Astrocyte of the spinal cord (primary cell): Measurements from ENCODE around the gene C19orf12.

Source experiments
- DNase-seq: peaks from one replicate; pipeline ENCODE4 v3.0.0; 2011; ENCODE audit warnings: low read depth, low spot score
- H3K4me3 ChIP-seq: 2 replicates; pipeline ENCODE4 v1.5.1; 2011; ENCODE audit warnings: low read depth, mild to moderate bottlenecking, low read length, moderate library complexity
- in situ Hi-C: cut with HindIII; loops from 2 replicates; pipeline ENCODE4 v1.10.0; 2017; ENCODE audit warnings: low sequenced_read_pairs
- TF ChIP-seq, protein P1 (sequence below): IDR thresholded peaks from 2 replicates; pipeline ENCODE4 v1.5.1; 2012; ENCODE audit warnings: low read depth, mild to moderate bottlenecking, low read length, inconsistent platforms

The C19orf12 gene

DNA sequence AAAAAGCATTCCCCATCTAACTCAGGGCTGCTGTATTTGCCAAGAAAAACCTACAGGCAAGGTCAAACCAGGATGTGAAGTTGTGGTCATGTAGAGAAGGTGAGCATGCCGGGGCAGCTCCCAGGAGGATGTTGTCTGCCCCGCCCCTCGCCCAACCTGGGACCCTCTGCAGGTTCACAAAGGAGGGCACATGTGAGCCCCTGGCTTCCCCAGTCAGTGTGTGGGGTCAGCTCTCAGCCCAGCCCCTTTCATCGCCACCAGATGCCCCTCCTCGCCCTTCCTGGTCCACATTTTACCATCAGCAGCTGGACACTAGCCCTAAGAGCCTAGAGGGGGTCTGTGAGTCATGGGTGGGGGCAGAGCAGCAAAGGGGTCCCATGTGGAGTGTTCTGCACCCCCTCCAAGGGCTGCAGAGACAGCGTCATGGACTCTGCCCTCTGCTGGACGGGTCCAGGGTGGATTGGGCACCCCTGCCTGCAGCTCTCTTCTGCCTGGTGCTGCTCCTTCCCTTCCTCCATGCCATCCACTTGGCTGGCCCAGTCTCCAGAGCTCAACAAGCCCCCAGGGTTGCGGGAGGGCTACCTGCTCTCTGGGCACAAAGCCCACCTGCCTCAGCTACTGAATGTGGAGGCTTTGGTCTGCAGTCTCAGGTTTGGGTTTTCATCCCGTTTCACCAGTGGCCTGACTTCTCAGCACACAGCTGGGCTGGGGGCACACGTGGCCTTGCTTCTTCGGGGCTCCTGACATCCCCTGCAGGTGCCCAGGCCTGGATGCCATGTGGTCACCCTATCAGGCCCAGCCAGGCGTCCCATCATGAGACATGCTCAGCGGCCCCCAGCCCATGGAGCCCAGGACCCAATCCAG, 46.1 kb downstream of the C19orf12 start:
- DNase-seq, result no peak
- H3K4me3 ChIP-seq, result no peak overlapping the region
- in situ Hi-C loops, result no loop called here
- TF ChIP-seq, protein P1, sequence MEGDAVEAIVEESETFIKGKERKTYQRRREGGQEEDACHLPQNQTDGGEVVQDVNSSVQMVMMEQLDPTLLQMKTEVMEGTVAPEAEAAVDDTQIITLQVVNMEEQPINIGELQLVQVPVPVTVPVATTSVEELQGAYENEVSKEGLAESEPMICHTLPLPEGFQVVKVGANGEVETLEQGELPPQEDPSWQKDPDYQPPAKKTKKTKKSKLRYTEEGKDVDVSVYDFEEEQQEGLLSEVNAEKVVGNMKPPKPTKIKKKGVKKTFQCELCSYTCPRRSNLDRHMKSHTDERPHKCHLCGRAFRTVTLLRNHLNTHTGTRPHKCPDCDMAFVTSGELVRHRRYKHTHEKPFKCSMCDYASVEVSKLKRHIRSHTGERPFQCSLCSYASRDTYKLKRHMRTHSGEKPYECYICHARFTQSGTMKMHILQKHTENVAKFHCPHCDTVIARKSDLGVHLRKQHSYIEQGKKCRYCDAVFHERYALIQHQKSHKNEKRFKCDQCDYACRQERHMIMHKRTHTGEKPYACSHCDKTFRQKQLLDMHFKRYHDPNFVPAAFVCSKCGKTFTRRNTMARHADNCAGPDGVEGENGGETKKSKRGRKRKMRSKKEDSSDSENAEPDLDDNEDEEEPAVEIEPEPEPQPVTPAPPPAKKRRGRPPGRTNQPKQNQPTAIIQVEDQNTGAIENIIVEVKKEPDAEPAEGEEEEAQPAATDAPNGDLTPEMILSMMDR, result peak; percentile 32

DNA sequence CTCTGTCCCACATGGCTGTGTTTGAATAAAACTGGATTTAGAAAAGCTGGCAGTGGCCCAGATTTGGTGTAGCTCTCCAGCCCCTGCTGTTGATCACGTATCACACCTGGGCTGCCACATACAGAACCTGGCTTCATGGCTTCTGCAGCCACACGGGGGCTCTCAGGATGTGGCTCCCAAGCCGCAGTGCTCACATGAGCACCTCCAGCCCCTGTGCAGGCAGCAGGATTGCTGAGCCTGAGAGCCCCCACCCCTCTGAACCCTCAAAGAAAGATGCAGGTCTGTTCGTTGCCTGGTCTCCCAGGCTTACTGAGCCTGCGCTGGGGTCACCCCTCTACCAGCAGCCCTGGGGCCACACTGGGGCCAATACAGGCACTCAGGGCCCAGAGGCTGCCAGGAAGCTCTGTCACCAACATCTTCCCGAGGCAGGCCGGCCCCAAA, 47.1 kb downstream of the C19orf12 start:
- TF ChIP-seq, protein P1, result no peak
- H3K4me3 ChIP-seq, result no peak overlapping the region
- DNase-seq, result no peak
- in situ Hi-C loops, result no loop called here

DNA sequence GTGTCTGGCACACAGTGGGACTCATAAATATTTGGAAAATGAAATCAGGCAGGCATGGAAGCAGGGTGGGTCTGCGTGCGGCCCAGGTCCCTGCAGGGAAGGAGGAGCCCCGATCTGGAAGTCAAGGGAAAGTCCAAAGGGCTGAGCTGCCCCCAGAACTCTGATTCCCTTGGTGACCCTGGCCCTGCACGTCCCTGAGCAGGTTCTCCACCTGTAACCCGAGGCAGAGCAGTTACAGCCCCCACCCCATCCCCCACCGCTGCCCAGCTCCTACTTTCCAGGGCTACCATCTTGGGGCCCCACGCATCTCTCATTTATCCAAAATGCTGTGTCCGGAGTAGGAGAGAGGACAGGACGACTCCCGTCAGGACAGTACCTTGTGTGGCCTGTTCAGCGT, 47.7 kb downstream of the C19orf12 start:
- no peak overlapping the region for H3K4me3 ChIP-seq
- in situ Hi-C loops, result no loop called here
- DNase-seq, result no peak
- TF ChIP-seq, protein P1, result no peak

DNA sequence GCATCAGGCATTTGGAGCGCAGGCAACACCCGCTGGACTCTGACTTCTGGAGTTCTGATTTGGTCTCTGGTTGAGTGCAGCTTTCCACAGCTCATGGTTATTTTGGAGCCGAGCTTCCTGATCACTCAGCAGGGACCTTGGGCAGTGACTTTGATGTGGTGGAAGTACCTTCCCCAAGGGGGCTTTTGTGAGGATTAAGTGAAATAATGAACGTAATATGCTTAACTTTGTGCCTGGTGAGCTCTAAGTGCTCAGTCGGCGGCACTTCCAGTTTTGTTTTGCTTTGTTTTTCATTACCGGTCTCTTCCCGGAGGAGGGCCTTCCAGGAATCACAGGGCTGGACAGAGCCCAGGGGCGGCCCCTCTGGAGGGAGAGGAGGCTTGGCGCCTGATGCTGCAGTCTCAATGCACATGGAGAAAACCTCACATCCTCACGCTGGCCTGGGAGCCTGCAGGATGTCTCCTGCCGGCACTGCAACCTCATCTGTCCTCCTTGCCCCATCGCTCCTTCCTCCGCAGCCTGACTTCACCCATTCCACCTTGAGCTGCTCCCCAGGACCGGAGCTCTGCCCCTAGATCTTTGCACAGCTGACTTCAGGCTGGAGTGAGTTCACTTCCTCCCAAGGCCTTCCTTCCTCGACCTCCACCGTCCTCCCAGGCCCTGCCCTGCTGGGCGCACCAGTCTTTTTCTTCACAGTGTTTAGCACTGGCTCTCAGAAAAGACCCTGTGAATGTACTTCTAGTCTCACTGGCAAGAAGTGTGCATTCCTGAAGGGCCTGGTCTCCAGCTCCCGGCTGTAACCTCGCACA, 48.3 kb downstream of the C19orf12 start:
- peak overlapping the region; percentile 79 for H3K4me3 ChIP-seq
- in situ Hi-C loops, result no loop called here
- peak; percentile 88 for DNase-seq
- TF ChIP-seq, protein P1, result no peak

DNA sequence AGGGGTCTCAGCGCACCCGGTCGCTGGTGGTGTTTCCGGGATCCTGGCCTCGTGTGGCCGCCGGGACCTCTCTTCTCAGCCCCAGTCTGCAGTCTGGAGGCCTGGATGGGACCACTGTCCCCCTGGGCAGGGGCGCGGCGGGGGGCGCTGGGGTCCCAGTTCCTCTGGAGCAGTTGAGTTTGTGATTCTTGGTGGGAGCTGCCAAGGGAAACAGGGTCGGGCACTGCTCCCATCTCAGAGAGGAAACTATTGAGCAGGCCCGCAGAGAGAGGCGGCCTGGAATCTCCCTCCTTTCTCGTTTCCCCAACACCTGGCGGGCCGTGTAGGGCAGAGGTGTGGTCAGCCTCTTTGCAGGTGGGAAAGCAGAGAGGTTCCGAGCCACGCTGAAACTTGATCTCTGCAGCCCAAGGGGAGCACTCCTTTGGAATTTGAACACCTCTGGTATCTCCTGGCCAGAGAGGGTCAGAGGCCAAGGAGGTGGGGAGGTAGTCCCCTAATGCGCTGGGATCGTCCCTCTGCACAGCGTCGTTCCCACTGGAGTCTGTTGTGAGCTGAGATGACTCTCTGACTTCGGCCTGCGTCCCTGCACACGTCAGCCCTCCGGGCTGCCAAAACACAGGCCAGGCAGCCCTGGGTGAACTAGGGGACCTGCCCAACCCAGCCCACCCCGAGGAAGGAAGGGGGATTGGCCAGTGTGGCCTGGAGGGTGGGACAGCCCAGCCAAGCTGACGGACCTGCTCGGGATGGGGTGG, 49.1 kb downstream of the C19orf12 start:
- H3K4me3 ChIP-seq, result peak overlapping the region; percentile 79
- TF ChIP-seq, protein P1, result no peak
- no peak for DNase-seq
- in situ Hi-C loops, result no loop called here

DNA sequence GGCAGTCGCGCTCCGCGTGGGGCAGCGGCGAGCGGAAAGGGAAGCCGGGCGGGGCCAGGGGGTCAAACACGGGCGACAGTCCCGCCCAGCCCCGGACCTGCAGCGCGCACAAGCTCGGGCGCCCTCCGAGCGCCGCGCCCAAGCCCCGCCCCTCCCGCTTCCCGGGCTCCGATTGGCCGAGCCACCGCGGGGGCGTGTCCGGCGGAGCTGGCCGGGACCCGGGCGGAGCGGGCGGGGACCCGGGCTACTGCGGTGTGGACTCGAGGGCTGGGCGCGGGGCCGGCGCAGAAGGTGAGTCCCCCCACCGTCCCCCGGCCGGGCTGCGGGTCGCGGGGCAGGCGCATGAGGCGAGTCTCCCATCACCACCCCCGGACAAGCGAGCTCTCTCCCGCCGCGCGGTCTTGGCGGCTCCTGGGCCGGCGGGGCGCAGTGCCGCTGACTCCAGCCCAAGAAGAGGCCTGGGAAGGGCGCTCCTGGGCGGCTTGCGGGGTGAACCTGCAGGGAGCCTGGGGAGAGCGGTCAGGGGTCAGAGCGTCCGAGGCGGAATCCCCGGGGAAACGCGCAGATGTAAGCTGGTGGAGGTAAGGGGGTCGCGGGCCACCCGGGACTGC, 49.7 kb downstream of the C19orf12 start, which contains the start of gene PLEKHF1:
TSS of gene PLEKHF1 (plus strand) at position 247 of the 611 bp plus-strand sequence. CDS start 8,379 bp downstream, outside the sequence.
- DNase-seq, result peak; percentile 76

More for the DNA sequence above, 49.7 kb downstream of the C19orf12 start, which contains the start of gene PLEKHF1:
- in situ Hi-C loops, result no loop called here
- peak within 1 kb of the TSS; percentile 79 for H3K4me3 ChIP-seq
- TF ChIP-seq, protein P1, result no peak
